Ovary (tissue), 9 donors: ENCODE results near the gene BRINP1. TPM values are rescaled to one million over a fixed set of nuclear protein-coding genes. Genes with fewer than 3 reads are reported as not detected.

ENCODE experiments used
- DNase-seq, 5 donors: peaks; one replicate each; pipeline ENCODE4 v3.0.0-alpha.2; 2019 to 2020
- H3K27ac ChIP-seq, 2 donors: fragments of 200-600 bp; one replicate each; pipeline versions ENCODE4 v1.5.1 to v1.8.0; 2019 to 2022
- H3K27me3 ChIP-seq: fragments of 200-600 bp; one replicate; pipeline ENCODE4 v1.8.0; 2022
- H3K36me3 ChIP-seq: fragments of 200-600 bp; sonication (generic); one replicate; pipeline ENCODE4 v1.5.1; 2019
- H3K4me1 ChIP-seq: one replicate; pipeline ENCODE4 v1.8.1; 2013; ENCODE audit warnings: mild to moderate bottlenecking, moderate library complexity; ENCODE audit not compliant: insufficient read depth
- H3K4me3 ChIP-seq: fragments of 200-600 bp; sonication (generic); one replicate; pipeline ENCODE4 v1.5.1; 2017
- H3K9me3 ChIP-seq, 2 donors: fragments of 200-600 bp in 1 of 2; sonication (generic) in 1 of 2; one replicate each; pipeline versions ENCODE4 v1.5.1 to v1.8.1; 2013 to 2019; ENCODE audit warnings: mild to moderate bottlenecking in 1 of 2, moderate library complexity in 1 of 2
- CTCF ChIP-seq, 3 donors: fragments of 450-650 bp in 2 of 3; fragments of 200-600 bp in 1 of 3; IDR thresholded peaks; one replicate each; pipeline versions ENCODE4 v1.5.1 to v1.8.0; 2016 to 2022; ENCODE audit warnings: antibody characterized with exemption in 3 of 3, mild to moderate bottlenecking in 1 of 3
- EP300 ChIP-seq: sonication (generic); formaldehyde crosslinking; IDR thresholded peaks from one replicate; pipeline ENCODE4 v1.6.1; 2017; ENCODE audit warnings: antibody characterized with exemption
- POLR2A ChIP-seq: fragments of 450-650 bp; IDR thresholded peaks from one replicate; pipeline ENCODE4 v1.6.1; 2017; ENCODE audit warnings: antibody characterized with exemption, mild to moderate bottlenecking, moderate library complexity
- WGBS, 3 donors: extraction: QIAGEN DNeasy Blood & Tissue Kit in 1 of 3; methylation state at CpG; one replicate each; pipeline versions ENCODE4 v1.1.5 to v1.1.7; 2013 to 2017; 5-methylcytosine and 5-hydroxymethylcytosine counted together
- intact Hi-C, 4 donors: fragments of 100-400 bp; cut with DNase I; formaldehyde crosslinking; loops; one replicate each; pipeline versions ENCODE4 v1.11.0 to v1.15.1; 2022 to 2023
- polyA plus RNA-seq, 2 donors: library from polyadenylated mRNA; stranded (reverse); fragments of 200-250 nt in 1 of 2; fragments of 350-450 nt in 1 of 2; fragmentation: Illumina TruSeq in 1 of 2; extraction: RNeasy Lipid Tissue Mini Kit (QIAGEN cat#74804) in 1 of 2; gene quantifications; one replicate each; pipeline ENCODE4 v1.2.3, GENCODE V29; 2013 to 2014
- total RNA-seq, 7 donors: library from RNA; depleted of rRNA in 2 of 7; stranded (reverse); fragments of >200 nt in 2 of 7; fragmentation: NEBNext Ultra II Directional in 3 of 7; extraction: Animal tissue kit (Norgen Biotek cat#: 25700) in 3 of 7; gene quantifications; one replicate each; pipeline versions ENCODE4 v1.1.0 to v1.2.4, GENCODE V29; 2016 to 2023
- donor health status: DM: no; HTN: no; CAD: no; lungs with moderate emphysema.
- donor health status: DM: no; HTN: no; CAD: no.
- donor health status: Bipolar disorder and iron deficiency.
- donor health status: DM: yes; HTN: yes; CAD: no.
- donor health status: DM: no; HTN: no; CAD: no.
- donor health status: DM: yes; HTN: yes; CAD: no.

BRINP1 gene
- total and polyA plus RNA-seq, 9 donors = 0.08 to 0.32 (median 0.13) TPM; not detected in 6

DNA sequence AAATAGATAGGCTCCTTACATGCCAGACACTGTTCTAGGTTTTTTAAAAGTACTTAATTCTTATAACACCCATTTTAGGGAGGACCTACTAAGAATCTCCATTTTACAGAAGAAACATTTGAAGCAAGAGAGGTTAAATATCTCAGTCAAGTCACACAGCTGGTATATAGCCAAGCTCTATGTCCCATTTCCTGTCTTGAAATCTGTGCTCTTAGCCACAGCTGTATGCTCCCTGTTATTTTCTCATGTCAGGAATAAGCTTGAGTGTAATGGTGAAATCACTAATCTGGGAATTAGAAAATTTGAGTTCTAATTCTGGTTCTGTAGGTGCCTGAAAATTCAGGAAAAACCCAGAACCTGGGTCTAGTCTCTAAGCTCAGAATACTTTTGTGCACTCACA is 208.7 kb downstream of the BRINP1 start:
- no peak overlapping the region for H3K27ac ChIP-seq
- TF ChIP-seq CTCF (IDR thresholded peaks at IDR 0.05) = no peak
- DNase-seq = no peak
- H3K4me3 ChIP-seq = no peak overlapping the region
- H3K9me3 ChIP-seq = no peaks in the 10 kb centered on the region
- H3K27me3 ChIP-seq = no peaks in the 10 kb centered on the region
- intact Hi-C loops = no loop called here
- no peaks in the 10 kb centered on the region for H3K36me3 ChIP-seq
- no peaks in the 10 kb centered on the region for H3K4me1 ChIP-seq

- intact Hi-C loops = no loop called here
- no peak overlapping the region for H3K27ac ChIP-seq
- TF ChIP-seq EP300 (no peak), CTCF (IDR thresholded peaks at IDR 0.05) (no peak), POLR2A (no peak)
- no peaks in the 10 kb centered on the region for H3K4me1 ChIP-seq
- H3K9me3 ChIP-seq = no peaks in the 10 kb centered on the region
- H3K27me3 ChIP-seq = no peaks in the 10 kb centered on the region
- H3K4me3 ChIP-seq = no peak overlapping the region
- no peaks in the 10 kb centered on the region for H3K36me3 ChIP-seq
- 72 to 83% (median 80%) methylated on average over 2 of the region's 2 CpGs for WGBS, 3 donors
- no peak for DNase-seq
Observed at GRCh38 chr9:119159386-119159785, 209.8 kb downstream of the BRINP1 start.

- no peak for TF ChIP-seq CTCF (IDR thresholded peaks at IDR 0.05)
- no peak overlapping the region for H3K27ac ChIP-seq
- intact Hi-C loops = no loop called here
- WGBS, 3 donors = 62 to 72% (median 70%) methylated on average over 2 of the region's 2 CpGs
- no peaks in the 10 kb centered on the region for H3K4me1 ChIP-seq
- no peaks in the 10 kb centered on the region for H3K36me3 ChIP-seq
- DNase-seq = no peak
- no peaks in the 10 kb centered on the region for H3K9me3 ChIP-seq
- H3K27me3 ChIP-seq = no peaks in the 10 kb centered on the region
- H3K4me3 ChIP-seq = no peak overlapping the region
Observed at GRCh38 chr9:119157196-119157595, 212.0 kb downstream of the BRINP1 start.

GRCh38 chr9:119156354-119156753 is 212.9 kb downstream of the BRINP1 start:
- no peak for DNase-seq
- no peaks in the 10 kb centered on the region for H3K9me3 ChIP-seq
- H3K4me1 ChIP-seq = no peaks in the 10 kb centered on the region
- no peaks in the 10 kb centered on the region for H3K27me3 ChIP-seq
- no peaks in the 10 kb centered on the region for H3K36me3 ChIP-seq
- no peak for TF ChIP-seq CTCF (IDR thresholded peaks at IDR 0.05)
- 74 to 78% (median 77%) methylated on average over 3 of the region's 3 CpGs for WGBS, 3 donors
- intact Hi-C loops = no loop called here
- no peak overlapping the region for H3K4me3 ChIP-seq
- H3K27ac ChIP-seq = no peak overlapping the region

- intact Hi-C loops = no loop called here
- TF ChIP-seq POLR2A = no peak
- no peak for TF ChIP-seq CTCF (IDR thresholded peaks at IDR 0.05)
- no peak for TF ChIP-seq EP300
- Histone ChIP-seq H3K36me3 (no peaks in the 10 kb centered on the region), H3K4me1 (no peaks in the 10 kb centered on the region), H3K27me3 (no peaks in the 10 kb centered on the region), H3K4me3 (no peak overlapping the region), H3K9me3 (no peaks in the 10 kb centered on the region), H3K27ac (no peak overlapping the region)
- DNase-seq = no peak
- WGBS, 3 donors = 65 to 78% (median 66%) methylated on average over 2 of the region's 2 CpGs
Observed at GRCh38 chr9:119154527-119154926, 214.7 kb downstream of the BRINP1 start.
